Vagina (tissue), 2 donors: ENCODE results near the gene TBX4. TPM values are rescaled to one million over a fixed set of nuclear protein-coding genes. Genes with fewer than 3 reads are reported as not detected.

Experiments used
- DNase-seq, 2 donors: peaks; one replicate each; pipeline ENCODE4 v3.0.0-alpha.2; 2017; ENCODE audit errors: extremely low spot score in 2 of 2
- H3K27ac ChIP-seq: fragments of 200-600 bp; sonication (generic); one replicate; pipeline ENCODE4 v1.5.1; 2019
- H3K27me3 ChIP-seq: fragments of 200-600 bp; sonication (generic); one replicate; pipeline ENCODE4 v1.5.1; 2019
- H3K36me3 ChIP-seq, 2 donors: fragments of 200-600 bp; sonication (generic); one replicate each; pipeline ENCODE4 v1.5.1; 2017 to 2019
- H3K4me1 ChIP-seq: fragments of 200-600 bp; sonication (generic); one replicate; pipeline ENCODE4 v1.5.1; 2019
- H3K4me3 ChIP-seq, 2 donors: fragments of 200-600 bp; sonication (generic); 1 replicate in 1 of 2; 2 replicates in 1 of 2; pipeline ENCODE4 v1.5.1; 2016 to 2019
- H3K9me3 ChIP-seq: fragments of 200-600 bp; sonication (generic); one replicate; pipeline ENCODE4 v1.5.1; 2019
- POLR2A ChIP-seq, 2 donors: fragments of 450-650 bp; IDR thresholded peaks; one replicate each; pipeline ENCODE4 v1.6.1; 2017; ENCODE audit warnings: antibody characterized with exemption in 2 of 2, mild to moderate bottlenecking in 2 of 2, moderate library complexity in 2 of 2
- POLR2AphosphoS5 ChIP-seq, 2 donors: sonication (generic); formaldehyde crosslinking; IDR thresholded peaks; one replicate each; pipeline ENCODE4 v1.9.0; 2017; ENCODE audit warnings: antibody characterized with exemption in 2 of 2, mild to moderate bottlenecking in 2 of 2, low read depth in 1 of 2; ENCODE audit not compliant: insufficient read depth in 1 of 2
- intact Hi-C: fragments of 100-400 bp; cut with DNase I; formaldehyde crosslinking; loops from one replicate; pipeline ENCODE4 v1.15.1; 2023
- total RNA-seq: library from RNA; depleted of rRNA; stranded (reverse); fragments of >200 nt; gene quantifications from one replicate; pipeline ENCODE4 v1.2.3, GENCODE V29; 2016
- TF ChIP-seq, protein P1 (sequence below), 3 experiments: fragments of 450-650 bp in 2 of 3; fragments of 200-600 bp in 1 of 3; sonication (generic) in 1 of 3; IDR thresholded peaks; one replicate each; pipeline ENCODE4 v1.5.1; 2017 to 2019; ENCODE audit warnings: antibody characterized with exemption in 3 of 3, mild to moderate bottlenecking in 2 of 3, moderate library complexity in 2 of 3

TBX4 gene
- total RNA-seq, 1 donor from 2014 or later, result not detected

DNA sequence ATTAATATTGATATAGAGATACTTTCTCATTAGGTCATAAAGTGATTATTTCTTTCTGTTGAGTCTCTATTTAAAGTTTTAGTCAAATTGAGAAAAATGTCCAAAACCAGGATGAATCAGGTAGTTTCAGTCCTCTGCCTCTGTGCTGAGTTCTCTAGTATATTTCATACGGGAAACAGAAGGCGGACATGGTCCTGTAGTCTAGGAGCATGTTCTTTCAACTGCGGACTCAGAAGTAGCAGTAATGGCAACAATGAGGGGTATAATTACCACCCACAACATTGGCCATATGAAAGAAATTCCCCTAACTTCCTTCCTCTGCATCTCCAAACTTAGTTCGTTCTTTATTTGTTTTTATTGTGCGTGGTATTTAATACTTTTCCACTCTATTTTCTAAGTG is 50.1 kb downstream of the TBX4 start:
- H3K36me3 ChIP-seq, result no peaks in the 10 kb centered on the region
- H3K27me3 ChIP-seq, result no peaks in the 10 kb centered on the region
- no peaks in the 10 kb centered on the region for H3K9me3 ChIP-seq
- H3K4me1 ChIP-seq, result no peaks in the 10 kb centered on the region
- no peak overlapping the region for H3K4me3 ChIP-seq
- H3K27ac ChIP-seq, result no peak overlapping the region
- no peak for DNase-seq
- TF ChIP-seq POLR2AphosphoS5 (IDR thresholded peaks at IDR 0.05; ENCODE audit: insufficient read depth in 1 of 2, low read depth in 1 of 2) (no peak), POLR2A (IDR thresholded peaks at IDR 0.05) (no peak)
- TF ChIP-seq, protein P1, sequence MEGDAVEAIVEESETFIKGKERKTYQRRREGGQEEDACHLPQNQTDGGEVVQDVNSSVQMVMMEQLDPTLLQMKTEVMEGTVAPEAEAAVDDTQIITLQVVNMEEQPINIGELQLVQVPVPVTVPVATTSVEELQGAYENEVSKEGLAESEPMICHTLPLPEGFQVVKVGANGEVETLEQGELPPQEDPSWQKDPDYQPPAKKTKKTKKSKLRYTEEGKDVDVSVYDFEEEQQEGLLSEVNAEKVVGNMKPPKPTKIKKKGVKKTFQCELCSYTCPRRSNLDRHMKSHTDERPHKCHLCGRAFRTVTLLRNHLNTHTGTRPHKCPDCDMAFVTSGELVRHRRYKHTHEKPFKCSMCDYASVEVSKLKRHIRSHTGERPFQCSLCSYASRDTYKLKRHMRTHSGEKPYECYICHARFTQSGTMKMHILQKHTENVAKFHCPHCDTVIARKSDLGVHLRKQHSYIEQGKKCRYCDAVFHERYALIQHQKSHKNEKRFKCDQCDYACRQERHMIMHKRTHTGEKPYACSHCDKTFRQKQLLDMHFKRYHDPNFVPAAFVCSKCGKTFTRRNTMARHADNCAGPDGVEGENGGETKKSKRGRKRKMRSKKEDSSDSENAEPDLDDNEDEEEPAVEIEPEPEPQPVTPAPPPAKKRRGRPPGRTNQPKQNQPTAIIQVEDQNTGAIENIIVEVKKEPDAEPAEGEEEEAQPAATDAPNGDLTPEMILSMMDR (IDR thresholded peaks at IDR 0.05), result no peak
- intact Hi-C loops, result no loop called here

DNA sequence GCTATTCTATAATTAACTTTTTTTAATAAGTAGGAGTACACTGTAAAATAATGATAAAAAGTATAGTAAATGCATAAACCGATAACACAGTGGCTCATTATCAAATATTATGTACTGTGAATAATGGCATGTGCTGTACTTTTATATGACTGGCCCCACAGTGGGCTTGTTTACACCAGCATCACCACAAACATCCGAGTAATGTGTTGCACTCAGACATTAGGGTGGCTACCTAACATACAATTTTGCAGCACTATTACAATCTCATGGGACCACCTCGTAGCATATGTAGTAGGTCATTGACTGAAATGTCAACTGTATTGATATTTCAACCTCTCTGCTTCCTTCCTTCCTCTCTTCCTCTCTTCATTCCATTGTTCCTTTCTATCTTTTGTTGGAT is 51.7 kb downstream of the TBX4 start:
- H3K4me3 ChIP-seq, result no peak overlapping the region
- no peak for TF ChIP-seq POLR2A (IDR thresholded peaks at IDR 0.05)
- no peak for TF ChIP-seq POLR2AphosphoS5 (IDR thresholded peaks at IDR 0.05; ENCODE audit: insufficient read depth in 1 of 2, low read depth in 1 of 2)
- TF ChIP-seq, protein P1 (IDR thresholded peaks at IDR 0.05), result no peak
- no peak overlapping the region for H3K27ac ChIP-seq
- no peaks in the 10 kb centered on the region for H3K27me3 ChIP-seq
- DNase-seq, result no peak
- H3K36me3 ChIP-seq, result no peaks in the 10 kb centered on the region
- H3K4me1 ChIP-seq, result no peaks in the 10 kb centered on the region
- intact Hi-C loops, result no loop called here
- no peaks in the 10 kb centered on the region for H3K9me3 ChIP-seq

DNA sequence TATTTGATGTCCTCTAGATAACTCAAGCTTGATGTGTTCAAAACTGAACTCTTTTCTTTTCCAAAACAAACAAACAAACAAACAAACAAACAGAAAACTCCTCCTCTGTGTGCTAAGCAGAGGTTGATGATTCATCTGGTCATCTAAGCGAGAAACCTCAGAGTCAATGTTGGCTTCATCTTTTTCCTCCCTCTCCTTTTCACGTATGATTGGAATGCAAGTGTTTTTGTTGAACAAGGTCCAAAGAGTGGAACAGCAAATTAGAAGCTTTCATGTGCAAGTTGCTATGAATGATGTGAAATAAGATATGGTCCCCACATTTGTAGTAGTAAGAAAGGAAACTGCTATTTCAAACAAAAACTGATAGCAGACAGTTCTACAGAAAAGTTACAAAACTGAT is 52.5 kb downstream of the TBX4 start:
- TF ChIP-seq, protein P1 (IDR thresholded peaks at IDR 0.05), result no peak
- no peak for TF ChIP-seq POLR2AphosphoS5 (IDR thresholded peaks at IDR 0.05; ENCODE audit: insufficient read depth in 1 of 2, low read depth in 1 of 2)
- TF ChIP-seq POLR2A (IDR thresholded peaks at IDR 0.05), result no peak
- no peak for DNase-seq
- H3K36me3 ChIP-seq, result no peaks in the 10 kb centered on the region
- no peak overlapping the region for H3K27ac ChIP-seq
- H3K27me3 ChIP-seq, result no peaks in the 10 kb centered on the region
- H3K4me1 ChIP-seq, result no peaks in the 10 kb centered on the region
- intact Hi-C loops, result no loop called here
- no peaks in the 10 kb centered on the region for H3K9me3 ChIP-seq
- H3K4me3 ChIP-seq, result no peak overlapping the region

DNA sequence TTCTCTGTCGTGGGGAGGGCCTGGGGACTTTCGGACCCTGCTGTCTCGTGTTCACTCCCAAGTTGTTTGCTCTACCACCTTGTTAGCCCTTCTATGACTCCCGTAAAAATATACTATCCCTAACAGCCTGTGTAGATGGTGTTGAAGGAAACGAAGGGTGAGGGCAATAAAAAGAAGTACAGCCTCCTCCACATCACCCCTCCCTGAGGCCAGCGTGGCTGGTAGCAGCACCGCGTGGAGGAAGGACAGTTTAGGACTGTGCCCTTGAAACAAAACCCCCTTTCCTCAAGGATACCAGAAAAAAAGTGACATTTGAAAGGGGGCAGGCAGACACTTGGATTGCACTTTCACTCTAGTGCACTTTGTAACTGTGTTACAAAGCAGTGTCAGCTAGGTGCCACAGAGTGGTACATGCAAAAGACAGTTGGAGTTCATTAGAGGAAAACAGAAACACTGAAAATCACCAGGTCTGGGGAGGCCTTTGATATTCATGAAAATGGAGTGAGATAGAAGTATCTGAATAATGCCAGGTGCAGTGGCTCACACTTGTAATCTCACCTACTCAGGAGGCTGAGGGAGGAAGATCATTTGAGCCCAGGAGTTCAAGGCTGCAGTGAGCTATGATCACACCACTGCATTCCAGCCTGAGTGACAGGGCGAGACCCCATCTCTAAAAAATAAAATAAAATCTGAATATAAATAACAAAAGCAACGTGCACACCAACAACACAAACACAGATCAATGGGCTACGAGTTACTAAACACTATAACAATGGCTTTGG is 53.8 kb downstream of the TBX4 start:
- no peaks in the 10 kb centered on the region for H3K27me3 ChIP-seq
- H3K36me3 ChIP-seq, result no peaks in the 10 kb centered on the region
- H3K27ac ChIP-seq, result no peak overlapping the region
- no peaks in the 10 kb centered on the region for H3K4me1 ChIP-seq
- TF ChIP-seq, protein P1 (IDR thresholded peaks at IDR 0.05), result no peak
- TF ChIP-seq POLR2A (IDR thresholded peaks at IDR 0.05), result no peak
- no peak for TF ChIP-seq POLR2AphosphoS5 (IDR thresholded peaks at IDR 0.05; ENCODE audit: insufficient read depth in 1 of 2, low read depth in 1 of 2)
- H3K4me3 ChIP-seq, result no peak overlapping the region
- H3K9me3 ChIP-seq, result no peaks in the 10 kb centered on the region
- intact Hi-C loops, result no loop called here
- no peak for DNase-seq

DNA sequence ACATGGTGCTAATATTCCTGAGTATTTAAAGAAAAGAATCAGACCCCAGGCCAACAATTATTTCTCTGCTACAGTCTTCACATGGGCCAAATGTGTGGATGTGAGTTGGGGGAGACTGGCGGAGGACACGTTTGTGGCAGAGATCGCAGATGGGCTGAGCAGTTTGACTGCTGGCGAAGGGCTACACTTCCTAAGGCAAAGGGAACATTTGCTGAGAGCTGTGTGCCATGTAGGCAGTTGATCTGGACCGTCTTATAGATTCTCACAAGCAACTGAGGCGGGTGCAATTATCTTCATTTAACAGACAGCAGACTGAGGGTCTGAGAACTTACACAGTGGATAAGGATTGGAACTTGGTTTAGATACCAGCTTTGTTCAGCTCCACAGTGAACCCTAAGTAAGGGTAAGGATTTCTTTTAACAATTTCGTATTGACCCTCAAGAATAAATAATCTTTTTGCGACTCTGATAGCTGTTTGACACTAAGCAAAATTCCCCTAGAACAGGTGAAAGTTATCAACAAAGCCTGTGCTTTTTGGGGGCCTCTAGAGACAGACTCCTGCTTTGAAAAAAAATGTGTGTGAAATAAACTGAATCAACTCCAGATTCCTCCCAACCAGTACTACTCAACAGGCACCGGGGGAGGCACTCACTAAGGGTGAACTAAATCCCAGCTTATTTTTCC is 55.3 kb downstream of the TBX4 start:
- Histone ChIP-seq H3K4me1 (no peaks in the 10 kb centered on the region), H3K27ac (no peak overlapping the region), H3K9me3 (no peaks in the 10 kb centered on the region), H3K4me3 (no peak overlapping the region), H3K27me3 (no peaks in the 10 kb centered on the region), H3K36me3 (no peaks in the 10 kb centered on the region)
- no peak for DNase-seq
- intact Hi-C loops, result no loop called here
- TF ChIP-seq POLR2A (IDR thresholded peaks at IDR 0.05) (no peak), POLR2AphosphoS5 (IDR thresholded peaks at IDR 0.05; ENCODE audit: insufficient read depth in 1 of 2, low read depth in 1 of 2) (no peak)
- TF ChIP-seq, protein P1 (IDR thresholded peaks at IDR 0.05), result no peak
